DMS 273 (cell line): Measurements from ENCODE around the gene RPS15A.
A peak's percentile ranks its signal among the peaks of the same experiment; 100 is the strongest.

ENCODE experiments used
- DNase-seq: peaks from one replicate; lab custom pipeline; 2025; ENCODE audit not compliant: unreplicated experiment; lab: John Stamatoyannopoulos, UW

Gene RPS15A

GRCh38 chr16:18789850-18790706 is at the start of gene RPS15A:
TSS of gene RPS15A (minus strand) at chr16:18790334. CDS start at chr16:18789113, 1,221 bp downstream.
- peak; percentile 98 for DNase-seq

DNA sequence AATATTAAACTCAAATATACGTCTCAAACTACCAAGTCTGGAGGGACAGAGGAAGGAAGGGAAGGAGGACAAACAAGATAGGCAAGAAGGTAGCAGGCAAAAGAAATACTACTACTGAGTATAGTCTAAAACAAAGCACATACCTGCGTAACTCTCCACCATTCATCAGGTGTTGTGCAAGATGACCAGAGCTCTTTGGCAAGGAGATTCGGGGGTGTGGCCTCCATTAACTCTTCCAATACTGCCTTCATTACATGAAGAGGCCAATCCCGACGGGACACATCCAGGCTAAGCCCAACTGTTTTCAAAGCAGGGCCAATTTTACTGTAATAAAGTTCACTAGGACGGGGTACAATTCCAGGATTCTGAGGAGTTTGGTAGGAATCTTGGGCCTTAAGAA is 49.4 kb upstream of the RPS15A start:
- no peak for DNase-seq

DNA sequence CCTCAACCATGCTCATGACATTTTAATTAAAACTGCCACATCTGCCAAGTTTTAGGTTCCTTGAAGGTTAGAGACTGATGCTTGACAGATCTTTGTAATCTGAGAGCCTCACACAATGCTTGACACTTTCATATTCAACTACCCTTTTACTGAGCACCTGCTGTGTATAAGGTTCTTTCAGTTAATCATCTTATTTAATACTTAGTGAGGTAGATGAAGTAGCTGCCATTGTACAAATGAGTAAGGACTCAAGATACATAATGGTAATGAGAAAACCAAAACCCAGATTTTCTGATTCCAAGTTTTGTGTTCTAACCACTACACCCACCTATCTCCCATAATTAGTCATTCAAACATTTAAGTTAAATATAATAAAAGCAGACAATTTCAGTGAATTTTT is 46.6 kb upstream of the RPS15A start:
- no peak for DNase-seq

DNA sequence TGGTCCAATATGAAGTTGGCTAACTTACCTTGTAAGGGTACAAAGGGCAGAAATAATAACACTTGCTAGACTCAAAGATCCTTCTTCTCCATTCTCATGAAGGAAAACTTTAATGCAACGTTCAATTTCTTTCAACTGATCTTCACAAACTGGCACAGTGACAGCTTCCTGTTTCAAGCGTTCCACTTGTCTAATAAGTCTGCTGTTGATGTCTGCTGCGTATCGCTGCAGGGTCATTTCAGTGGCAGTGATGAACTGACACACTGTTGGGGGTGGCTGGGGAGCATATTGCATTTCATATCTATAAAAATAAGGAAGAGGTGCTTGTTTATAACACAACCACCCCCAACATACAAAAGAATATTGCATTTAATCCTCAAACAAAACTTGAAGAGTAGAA is 44.7 kb upstream of the RPS15A start:
- DNase-seq: no peak

GRCh38 chr16:18833707-18834505 is 43.8 kb upstream of the RPS15A start:
- no peak for DNase-seq

GRCh38 chr16:18832613-18833012 is 42.5 kb upstream of the RPS15A start:
- DNase-seq: no peak

DNA sequence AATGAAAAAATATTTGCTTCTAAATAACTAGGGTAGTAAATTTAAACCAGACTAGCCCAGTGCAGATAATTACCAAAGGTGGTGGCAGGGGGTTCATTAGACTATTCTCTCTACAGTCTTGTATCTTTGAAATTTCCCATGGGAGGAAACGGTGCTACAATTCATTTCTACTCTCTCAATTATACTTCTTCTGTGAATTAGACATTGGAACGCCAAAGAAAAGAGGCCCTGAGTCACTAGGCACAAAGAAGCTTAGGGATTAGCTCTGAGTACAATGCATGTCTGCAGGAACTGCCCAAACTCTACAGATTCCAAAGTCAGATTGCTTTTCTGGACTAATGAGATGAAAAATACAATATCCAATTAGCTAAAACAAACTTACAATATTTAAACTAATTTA is 41.9 kb upstream of the RPS15A start:
- DNase-seq: no peak

DNA sequence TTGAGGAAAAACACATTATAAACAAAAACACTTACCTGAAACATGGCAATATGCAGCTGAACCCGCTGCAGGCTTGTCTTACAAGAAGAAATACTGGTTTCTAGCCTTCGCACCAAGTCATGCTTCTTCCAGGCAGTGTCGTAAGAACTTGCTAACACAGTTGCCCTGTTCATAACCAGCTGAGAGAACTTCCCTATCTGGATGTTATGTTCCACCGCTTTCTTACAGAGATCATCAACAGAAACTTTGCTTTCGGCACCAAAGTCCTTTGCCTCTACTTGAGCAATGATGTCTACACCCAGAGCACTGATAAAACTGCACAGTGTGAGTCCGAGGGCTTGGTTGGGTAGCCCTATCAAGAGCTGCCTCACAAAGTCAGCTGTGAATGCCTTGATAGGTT is 39.1 kb upstream of the RPS15A start:
- no peak for DNase-seq

DNA sequence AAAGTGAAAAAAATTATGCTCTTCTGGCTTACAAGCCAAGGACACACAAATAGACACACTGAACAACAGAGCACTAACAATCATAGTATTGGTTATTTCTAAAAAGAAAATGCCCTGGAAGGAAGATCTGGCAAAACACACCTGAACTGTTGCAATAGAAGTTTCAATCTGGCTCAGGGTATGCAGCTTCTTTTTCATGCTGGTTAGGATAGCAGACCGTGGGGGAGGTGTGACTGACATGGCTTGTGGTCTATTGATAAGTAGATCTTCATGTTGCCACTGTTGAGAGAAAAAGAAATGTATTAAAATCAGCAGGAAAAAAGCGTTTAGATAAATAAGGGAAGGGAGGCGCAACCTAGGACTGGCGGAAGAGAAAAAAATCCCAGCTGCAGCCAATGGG is 37.8 kb upstream of the RPS15A start:
- DNase-seq: no peak

DNA sequence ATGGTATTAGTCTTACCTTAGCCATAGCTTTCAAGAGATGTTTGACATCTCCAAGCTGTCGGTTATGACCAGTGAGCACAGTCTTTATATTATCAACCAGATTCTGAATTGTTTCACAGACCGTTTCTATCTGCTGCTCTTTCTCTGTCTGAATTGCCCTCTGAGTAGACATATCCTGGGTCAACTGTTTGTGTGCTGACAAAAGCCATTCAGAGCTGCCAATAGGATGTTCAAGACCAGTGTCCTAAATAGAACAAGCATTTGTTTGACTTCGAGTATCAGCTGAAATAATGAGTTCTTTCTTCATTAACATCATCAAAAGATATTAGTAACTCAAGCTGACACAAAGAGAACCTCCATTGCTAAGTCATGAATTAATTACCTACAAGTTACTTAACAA is 26.2 kb upstream of the RPS15A start:
- no peak for DNase-seq

DNA sequence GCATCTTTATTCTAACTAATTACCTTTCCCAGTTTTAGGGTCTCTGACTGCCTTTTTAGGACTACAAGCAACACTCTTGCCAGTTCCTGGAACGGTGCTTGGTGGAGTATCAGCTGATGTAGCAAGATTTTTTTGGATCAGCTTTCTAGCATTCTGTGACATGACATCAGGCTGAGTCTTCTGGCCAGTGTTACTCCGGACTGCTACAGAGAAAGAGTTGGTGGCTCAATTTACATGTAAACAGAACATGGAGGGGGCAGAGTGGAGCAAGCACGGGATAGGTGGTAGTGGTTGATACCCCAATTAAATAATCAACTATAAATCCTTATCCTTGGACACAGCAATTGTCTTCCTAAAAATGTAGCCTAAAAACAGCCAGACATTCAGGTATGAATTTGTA is 21.8 kb upstream of the RPS15A start:
- DNase-seq: no peak

DNA sequence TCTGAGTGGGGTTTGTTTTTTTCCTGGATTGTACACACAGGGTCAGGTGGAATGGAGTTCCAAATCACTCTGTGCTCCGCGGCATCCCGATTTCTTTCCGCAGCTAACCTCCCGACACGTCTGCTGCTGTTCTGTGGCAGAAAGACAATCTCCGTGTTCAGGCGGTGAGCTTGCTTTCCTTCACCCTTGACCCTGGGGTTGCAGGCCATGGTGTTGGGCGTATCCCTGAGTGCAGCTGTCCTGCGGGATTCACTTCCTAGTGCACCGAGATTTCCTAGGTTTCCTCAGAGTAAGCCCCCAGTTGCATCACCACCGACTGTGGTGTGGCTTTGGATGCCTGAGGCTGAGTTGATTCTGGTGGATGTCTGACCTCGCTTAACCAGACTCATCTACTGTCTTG is 19.0 kb upstream of the RPS15A start:
- no peak for DNase-seq

GRCh38 chr16:18805257-18805773 is 15.2 kb upstream of the RPS15A start:
- no peak for DNase-seq

- peak; percentile 13 for DNase-seq
Observed at GRCh38 chr16:18804540-18804939, 14.4 kb upstream of the RPS15A start.

GRCh38 chr16:18803569-18804462 is 13.7 kb upstream of the RPS15A start:
- DNase-seq: no peak

- DNase-seq: no peak
Observed at GRCh38 chr16:18802767-18803343, 12.7 kb upstream of the RPS15A start.

DNA sequence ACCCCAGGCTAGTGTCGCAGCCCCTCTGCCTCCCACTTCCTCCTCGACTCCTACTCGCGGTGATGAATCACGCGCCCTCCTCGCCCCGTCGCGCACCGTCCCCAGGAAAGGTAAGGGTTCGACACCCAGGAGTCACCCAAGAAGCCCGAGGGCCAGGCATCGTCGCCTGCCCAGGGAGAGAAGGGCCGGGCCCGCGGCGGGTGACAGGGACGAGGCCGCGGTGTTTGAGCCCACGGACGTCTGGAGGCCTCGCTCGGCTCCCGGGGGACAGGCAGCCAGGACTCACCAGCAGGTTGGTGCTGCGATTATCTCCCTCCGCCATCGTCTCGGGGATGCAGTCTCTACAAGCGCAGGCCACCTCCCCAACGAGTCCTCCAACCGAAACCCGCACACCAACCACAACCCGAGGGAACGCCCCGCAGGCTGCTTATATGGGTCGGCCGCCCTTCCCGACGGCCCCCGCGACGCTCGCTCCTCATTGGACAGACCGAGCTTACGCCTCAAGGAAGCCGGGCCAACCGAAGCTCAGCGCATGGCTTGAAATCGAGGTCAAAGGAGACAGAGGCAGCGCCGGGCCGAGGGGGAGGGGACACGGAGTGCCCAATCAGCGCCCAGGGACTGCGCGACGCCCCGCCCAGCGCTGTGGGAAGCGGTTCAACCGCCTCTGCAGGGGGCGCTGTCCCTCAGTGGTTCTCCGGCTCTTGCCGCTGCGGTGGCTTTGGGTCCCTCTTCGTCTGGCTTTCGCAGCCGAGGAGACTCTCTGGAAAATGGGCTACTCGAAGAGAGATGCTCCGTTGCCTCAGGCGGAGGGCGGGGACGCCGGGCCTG is 11.2 kb upstream of the RPS15A start, which contains the start of gene ARL6IP1:
ARL6IP1 (minus strand) TSS at position 405 of the 828 bp plus-strand sequence; CDS start at position 322, 83 bp downstream.
- DNase-seq: peak; percentile 100

GRCh38 chr16:18800775-18801144 is 10.6 kb upstream of the RPS15A start:
- DNase-seq: peak; percentile 46

DNA sequence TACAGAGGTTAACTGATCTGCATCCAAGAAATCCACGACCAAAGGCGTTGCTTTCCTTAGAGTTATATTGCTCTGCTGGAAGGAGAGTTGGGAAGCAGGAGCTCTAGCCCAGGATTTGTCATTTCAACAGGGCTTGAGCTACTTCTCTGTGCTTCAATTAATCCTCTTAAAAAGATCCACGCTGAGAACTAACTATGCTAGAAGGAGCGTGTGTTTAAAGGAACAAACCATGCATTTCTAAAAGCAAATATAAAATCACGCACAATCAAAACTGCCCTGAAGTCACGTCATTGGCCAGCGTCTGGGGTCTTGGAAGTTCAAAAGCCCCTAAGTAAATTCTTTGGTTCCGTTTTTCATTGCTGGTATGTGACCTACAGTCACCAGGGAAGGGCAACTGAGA is 10.2 kb upstream of the RPS15A start:
- DNase-seq: no peak

DNA sequence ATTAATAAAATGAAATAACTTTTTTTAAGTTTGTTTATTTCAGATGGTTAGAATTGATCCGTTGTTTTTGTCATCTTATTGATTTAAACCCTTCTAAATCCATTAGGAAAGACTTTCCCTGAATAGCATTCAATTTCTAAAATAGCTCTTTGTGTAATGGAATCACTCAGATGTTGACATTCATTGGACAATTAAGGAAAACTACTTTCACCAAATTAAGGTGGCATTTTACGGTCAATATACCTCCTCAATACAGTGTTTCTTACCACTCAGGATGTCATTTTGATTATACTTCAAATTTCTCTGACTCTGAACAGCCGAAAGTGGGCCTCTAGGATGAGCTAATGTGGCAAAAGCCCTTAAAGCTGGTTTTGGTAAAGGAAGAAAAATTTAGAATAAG is 9.4 kb upstream of the RPS15A start:
- no peak for DNase-seq
